OCI-M1 (cell line): ENCODE results near the gene INO80C.

Experiments
- DNase-seq: peaks from one replicate; lab custom pipeline; 2025; lab: John Stamatoyannopoulos, UW

The INO80C gene

GRCh38 chr18:35497370-35498197 is at the start of gene INO80C:
Gene INO80C (minus strand): TSS chr18:35497960. CDS start chr18:35497874, 86 bp downstream.
- DNase-seq: peak; percentile 96

GRCh38 chr18:35547008-35547605 is 49.3 kb upstream of the INO80C start:
- no peak for DNase-seq

DNA sequence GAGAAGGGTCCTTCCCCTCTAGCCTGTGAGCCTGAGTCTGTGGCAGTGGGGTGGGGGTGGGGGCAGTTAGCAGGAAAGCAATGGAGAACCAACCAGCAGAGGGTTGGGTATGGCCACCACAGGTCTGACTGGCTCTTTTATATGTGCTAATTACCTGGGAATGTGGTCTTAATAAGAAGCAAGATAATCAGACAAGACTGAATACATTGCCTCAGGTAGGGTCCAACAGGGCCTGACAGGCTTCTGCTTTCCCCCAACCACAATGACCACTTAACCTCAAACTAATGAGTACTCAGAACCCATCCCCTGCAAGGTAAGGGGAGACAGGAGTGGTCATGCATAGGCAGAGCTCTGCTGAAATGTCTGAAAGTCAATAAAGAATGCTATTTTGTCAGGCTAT is 44.6 kb upstream of the INO80C start:
- no peak for DNase-seq

- no peak for DNase-seq
Observed at GRCh38 chr18:35535297-35535696, 37.5 kb upstream of the INO80C start.

GRCh38 chr18:35533916-35534405 is 36.2 kb upstream of the INO80C start:
- DNase-seq: no peak

GRCh38 chr18:35528749-35529274 is 31.1 kb upstream of the INO80C start:
- no peak for DNase-seq

- DNase-seq: no peak
Observed at GRCh38 chr18:35526495-35527059, 28.8 kb upstream of the INO80C start.

DNA sequence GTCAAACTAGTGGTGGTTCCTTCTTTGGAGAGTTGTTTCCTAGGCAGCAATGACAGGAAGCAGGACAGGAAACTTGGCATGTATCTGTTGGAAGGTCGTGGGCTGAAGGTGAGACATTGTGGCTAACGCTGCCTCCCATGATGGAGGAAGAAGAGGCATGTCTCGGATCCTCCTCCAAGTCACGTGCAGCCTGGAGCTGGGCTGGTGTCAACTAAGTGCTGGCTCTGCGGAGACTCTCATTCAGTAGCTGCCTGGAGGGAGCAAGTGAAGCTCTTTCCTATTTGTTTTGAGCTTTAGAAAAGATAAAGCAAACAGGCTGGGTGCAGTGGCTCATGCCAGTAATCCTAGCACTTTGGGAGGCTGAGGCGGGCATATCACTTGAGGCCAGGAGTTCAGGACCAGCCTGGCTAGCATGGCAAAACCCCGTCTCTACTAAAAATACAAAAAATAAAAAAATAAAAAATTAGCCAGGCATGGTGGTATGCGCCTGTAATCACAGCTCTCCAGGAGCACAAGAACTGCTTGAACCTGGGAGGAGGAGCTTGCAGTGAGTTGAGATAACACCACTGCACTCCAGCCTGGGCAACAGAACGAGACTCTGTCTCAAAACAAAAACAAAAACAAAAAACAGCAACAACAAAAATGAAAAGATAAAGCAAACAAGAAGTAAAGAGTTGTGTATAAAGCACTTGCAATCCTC is 28.2 kb upstream of the INO80C start:
- no peak for DNase-seq

DNA sequence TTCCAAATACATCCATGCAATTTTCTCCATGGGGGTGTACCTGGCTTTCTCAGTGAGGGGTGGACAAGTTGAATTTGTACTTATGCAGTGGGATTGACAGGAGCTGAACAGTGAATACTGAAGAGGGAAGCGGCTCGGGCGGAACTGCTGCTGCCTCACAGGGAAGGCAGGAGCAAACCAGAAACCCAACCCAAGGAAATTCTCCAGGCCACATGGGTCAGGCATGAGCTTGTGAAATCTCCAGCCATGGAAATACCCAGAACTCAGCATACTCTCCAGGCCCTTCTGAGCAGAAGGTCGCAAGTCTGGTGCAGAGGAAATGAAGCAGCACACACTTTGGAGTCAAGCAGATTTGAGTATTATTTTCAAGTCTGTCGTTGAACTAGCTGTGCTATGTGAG is 26.5 kb upstream of the INO80C start:
- no peak for DNase-seq

- DNase-seq: no peak
Observed at GRCh38 chr18:35522130-35522959, 24.6 kb upstream of the INO80C start.

GRCh38 chr18:35521133-35521532 is 23.4 kb upstream of the INO80C start:
- DNase-seq: no peak

DNA sequence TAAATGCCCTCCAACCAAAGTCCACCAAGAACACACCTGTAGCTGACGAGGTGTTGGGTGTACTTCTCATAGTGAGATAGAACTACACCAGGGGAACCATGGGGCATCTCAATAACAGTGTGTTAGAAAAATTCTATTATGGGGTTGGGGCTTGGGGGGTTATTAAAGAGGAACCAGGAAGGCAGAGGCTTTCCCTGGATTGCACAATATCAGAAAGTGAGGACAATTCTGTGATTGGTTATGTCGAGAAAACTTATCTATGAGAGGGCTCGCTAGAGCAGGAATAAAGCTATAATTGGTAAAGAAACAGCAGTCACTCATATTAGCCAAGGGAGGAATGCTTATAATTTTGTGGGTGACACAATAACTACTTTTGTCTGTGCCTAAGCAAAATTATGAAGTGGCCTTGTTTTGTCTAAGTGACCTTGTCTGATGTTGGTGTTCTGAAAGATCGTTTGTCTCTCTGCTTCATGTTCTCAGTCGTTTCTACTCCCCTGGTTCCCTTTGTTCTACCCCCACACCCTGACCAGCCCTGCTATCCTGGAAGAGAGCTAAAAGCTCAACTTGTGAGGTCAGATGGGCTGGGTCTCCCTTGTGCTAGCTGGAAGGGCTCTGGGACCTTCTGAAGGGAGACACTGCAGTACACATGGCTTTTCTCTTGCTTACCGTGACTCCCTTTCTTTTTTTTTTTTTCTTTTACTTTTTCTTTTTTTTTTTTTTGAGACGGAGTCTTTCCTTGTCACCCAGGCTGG is 21.6 kb upstream of the INO80C start:
- no peak for DNase-seq

GRCh38 chr18:35517715-35518114 is 20.0 kb upstream of the INO80C start:
- no peak for DNase-seq

DNA sequence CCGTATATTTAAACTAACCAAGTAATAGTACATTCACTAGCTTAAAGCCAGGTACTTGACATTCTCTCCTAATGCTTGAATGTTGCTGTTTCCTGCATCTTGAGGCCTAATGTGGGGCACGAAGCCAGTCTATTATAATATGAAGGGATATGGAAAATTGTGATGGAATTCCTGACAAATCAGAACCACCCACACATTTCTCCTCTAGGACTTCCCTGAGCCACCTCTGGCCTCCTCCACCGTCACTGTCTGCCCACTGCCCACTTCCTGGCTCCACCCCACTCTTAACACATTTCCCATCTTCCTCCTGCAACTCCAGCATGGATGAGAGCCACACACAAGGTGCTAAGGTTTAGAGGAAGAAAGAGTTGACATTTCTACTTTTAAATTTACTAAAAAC is 19.0 kb upstream of the INO80C start:
- no peak for DNase-seq

- no peak for DNase-seq
Observed at GRCh38 chr18:35516351-35516750, 18.6 kb upstream of the INO80C start.

GRCh38 chr18:35515460-35516130 is 17.8 kb upstream of the INO80C start:
- DNase-seq: no peak

- DNase-seq: no peak
Observed at GRCh38 chr18:35514752-35515459, 17.1 kb upstream of the INO80C start.

DNA sequence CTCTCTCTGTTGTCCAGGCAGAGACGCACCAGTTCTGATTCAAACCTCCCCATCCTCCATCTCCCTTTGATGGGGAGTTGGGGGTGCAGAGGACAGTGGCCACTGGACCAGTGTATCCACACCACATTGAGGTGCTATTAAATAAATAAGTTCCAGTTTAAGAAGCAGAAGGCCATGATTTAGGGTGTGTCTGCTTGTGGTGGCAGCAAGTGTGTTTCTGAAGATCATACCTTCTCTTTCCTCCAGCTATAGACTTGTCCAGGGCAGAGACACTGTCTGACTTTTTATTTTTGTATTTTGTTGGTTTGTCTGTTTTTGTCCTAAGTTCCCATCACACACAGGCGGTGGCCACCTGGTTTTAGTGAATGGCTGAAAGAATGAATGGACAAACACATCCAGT is 16.5 kb upstream of the INO80C start:
- no peak for DNase-seq

GRCh38 chr18:35513181-35513936 is 15.6 kb upstream of the INO80C start:
- DNase-seq: no peak
